Stimulated activated CD8-positive, alpha-beta memory T cell treated with anti-CD3 and anti-CD28 coated beads, Interleukin-12 subunit alpha, Interleukin-12 subunit beta, amount 100 ng/mL, for 24 hours (primary cell): ENCODE results near the gene CHN2.

ENCODE experiments used
- DNase-seq: peaks from one replicate; pipeline ENCODE4 v3.0.0-alpha.2; 2020; ENCODE audit errors: extremely low read depth

Gene CHN2

DNA sequence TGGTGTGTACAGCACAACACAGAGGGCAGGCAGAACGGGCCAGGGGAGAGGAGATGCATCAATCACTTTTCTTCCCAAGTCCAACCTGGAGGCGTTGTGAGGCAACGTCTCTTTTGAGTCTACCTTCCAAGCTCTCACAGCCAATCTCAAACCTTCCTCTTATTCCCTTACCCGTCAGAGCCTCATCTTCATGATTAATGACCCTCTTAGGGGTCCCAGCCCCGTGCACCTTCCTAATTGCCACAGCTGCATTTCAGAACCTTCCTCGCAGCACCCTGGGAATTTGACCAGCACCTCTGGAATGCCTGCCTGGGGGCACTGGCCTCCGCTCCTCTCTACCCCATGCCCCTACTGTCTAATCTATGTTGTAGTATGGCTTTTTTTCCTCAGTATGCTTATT is 199.7 kb downstream of the CHN2 start:
- no peak for DNase-seq

DNA sequence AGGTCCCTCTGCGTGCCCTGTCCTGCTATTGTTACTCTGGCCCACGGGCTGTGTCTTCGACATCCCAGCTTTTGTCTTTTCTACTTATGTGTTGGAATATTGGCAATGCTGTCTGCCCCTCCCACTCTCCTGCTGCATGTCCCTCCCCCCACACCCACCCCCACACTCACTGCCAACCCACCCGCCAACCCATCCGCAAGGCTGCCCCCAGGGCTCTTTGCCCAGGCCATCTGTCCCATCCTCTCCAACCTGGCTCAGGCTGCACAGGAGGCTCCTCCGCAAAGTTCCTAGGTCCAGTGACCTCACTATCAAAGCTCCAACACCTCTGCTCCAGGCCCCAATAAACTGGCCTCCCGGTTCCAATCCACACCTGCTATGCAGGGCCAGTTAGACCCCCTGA is 202.0 kb downstream of the CHN2 start:
- DNase-seq: no peak

DNA sequence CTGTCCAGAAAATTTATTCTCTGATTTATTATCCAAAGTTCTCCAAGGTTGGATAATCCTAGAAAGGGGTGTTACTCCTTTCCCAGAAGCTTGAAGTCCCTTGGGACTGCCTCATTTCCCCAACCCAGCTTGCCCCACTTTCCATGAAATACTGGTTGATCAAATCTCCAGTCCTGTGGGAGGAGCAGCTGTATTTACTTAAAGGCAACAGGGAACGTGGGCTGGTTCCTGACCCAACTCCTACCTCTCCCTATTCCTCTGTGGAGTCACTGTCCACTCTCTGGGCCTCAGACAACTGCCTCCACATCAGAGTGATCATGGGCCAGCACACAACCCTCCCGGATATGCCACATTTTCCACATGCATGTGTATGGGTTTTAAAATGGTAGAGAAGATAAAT is 202.8 kb downstream of the CHN2 start:
- no peak for DNase-seq

DNA sequence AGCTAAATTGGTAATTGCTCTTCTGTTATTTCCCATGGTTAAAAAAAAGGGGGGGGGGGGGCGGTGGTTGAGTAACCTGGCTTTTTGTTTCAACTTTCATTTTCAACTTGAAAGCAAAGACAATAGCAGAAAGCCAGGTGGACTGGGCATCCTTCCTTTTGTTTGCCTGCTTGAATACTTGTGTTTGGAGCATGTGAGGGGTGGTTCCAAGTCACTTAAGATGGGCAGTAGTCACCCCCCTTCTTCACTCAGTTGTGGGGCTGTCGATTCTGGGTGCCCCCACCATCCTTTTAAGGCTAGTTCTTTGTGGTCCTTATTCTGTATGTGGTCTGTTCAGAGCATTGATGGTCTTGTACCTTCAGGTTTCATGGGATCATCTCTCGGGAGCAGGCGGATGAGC is 203.4 kb downstream of the CHN2 start:
- no peak for DNase-seq

DNA sequence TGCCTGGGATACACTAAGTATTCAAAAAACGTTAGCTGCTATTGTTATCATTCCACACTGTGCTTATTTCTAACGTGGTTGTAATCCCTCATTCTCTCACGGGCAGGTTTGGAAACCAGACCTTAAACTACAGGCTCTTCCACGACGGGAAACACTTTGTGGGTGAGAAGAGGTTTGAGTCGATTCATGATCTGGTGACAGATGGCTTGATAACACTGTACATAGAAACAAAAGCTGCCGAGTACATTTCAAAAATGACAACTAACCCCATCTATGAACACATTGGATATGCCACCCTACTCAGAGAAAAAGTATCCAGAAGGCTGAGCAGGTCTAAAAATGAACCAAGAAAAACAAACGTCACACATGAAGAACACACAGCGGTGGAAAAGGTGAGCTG is 205.9 kb downstream of the CHN2 start:
- no peak for DNase-seq

DNA sequence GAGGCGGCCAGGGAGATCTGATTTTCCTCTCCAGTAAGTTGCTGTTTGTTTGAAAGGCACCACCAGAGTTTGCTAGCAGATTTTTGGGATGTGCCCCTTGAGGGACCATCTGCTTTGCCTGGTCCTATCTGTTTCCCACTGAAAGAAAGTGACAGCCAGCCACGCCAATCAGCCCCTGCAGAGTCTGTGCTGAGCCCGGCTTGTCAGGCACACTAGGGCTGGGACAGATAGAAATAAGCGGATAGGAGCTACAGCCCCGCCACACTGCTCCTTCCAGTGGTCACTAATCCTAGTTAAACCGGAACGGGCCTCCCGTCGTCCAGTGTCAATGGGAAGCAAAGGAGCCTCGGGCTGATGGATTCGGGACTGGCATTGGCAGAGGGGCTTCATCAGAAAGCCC is 207.2 kb downstream of the CHN2 start:
- no peak for DNase-seq

DNA sequence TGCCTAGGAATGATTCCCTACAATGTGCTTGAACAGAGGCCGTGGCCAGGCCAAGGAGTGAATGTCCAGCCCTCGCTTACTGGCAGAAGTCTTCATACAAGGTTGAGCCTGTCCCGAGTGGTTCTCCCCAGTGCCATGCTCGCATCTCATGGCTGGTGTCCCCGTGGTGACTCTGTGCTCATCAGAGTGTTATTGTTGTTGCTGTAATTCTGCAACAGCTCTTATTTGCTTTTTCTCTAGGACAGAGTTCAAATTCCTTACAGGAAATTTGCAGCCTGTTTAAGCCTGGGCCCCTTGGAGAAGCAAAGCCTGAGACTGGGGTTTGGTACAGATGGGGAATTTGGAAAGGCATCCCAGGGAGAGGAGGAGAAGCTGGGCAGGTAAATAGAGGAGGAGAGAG is 211.3 kb downstream of the CHN2 start:
- no peak for DNase-seq

DNA sequence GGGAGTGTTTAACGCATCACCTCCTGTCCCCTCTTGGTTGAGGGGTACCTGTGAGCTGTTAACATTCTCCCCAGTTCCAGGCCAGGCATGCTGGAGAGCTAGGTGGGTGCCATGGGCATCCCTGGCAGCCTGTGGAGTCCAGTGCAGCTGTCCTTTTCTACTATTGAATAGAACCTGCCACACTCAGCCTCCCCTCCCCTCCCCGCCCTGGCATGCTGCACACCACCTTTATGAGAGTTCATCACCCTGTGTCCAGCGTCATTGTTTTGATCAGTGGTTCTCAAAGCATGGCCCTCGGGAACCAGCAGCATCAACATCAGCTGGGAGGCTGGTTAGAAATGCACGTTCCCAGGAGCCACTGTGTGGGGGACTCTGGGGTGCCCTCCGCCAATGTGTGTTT is 211.8 kb downstream of the CHN2 start:
- no peak for DNase-seq

DNA sequence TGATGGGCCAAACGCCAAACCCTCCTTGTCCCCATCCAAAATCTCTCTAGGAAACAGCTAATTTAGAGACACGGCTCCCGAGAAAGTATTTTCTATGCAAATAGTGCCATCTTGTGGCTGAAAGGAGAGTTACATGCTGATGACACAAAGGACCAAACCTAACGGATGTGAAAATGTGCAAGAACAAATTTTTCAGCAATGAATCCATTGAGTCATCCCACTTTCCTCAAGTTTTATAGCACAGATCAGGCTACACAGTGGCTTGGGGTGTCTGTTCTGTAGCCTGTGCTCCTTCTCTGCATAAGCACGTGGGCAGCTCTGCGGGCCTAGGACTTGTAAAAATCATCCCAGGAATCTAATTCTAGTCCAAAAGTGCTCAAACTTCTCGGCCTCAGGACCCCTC is 214.3 kb downstream of the CHN2 start:
- no peak for DNase-seq

DNA sequence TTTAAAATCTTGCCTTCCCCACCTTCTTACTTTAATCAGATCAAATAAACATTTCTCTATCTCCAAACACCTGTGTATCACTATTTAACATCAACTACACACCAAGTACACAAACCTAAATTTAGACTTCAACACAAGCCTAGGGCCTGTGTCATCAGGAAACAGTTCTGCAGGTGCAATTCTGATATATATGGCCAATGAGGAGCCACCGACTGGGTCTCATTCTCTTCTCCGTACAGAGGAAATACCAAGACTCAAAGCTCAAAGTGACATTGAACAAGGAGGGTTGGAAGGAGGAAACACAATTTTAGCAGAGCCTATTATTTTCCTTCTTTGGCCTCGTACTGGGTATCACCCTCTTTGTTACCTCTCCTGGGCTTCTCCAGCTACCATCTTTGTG is 216.4 kb downstream of the CHN2 start:
- no peak for DNase-seq

DNA sequence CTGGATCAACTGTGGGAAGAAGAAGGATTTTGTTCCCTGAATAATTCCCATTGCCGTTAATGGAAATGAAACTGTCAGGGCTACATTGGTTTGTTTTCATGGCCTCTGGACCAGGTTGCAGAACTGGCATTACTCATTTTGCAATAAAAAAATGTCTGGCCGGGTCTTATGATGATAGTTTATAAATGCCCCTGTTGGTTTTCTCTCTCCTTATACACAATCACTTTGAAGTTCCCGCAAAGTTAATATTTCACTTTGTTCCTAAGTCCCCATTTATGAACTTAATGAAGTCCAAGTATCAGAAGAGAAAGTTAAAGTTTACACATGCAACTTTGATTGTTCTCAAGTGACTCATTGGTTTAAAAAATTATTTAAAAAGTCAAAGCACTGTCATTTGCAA is 218.3 kb downstream of the CHN2 start:
- DNase-seq: no peak

DNA sequence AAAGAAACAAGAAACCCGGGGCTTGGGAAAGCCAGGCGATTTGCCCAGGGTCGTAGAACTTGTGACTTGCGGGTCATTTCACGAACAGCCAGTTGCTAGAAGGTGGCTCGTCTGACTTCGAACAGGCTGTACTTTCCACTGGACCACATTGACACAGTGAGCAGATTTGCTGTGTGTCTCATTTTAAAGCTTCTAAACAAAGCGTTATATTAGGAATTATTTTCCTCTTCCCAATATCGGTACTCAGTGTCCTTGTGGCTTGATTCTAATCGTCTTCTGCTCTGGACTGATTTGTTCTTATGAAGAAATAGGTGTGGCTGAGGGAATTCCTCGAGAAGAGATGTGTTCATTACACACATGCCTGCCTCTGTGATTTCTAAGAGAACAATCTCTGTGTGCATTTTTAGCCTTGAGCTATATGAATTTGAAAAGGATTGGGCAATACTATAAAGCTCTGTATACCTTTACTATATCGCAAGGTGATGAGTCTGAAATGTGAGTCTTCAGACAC is 219.1 kb downstream of the CHN2 start:
- no peak for DNase-seq

DNA sequence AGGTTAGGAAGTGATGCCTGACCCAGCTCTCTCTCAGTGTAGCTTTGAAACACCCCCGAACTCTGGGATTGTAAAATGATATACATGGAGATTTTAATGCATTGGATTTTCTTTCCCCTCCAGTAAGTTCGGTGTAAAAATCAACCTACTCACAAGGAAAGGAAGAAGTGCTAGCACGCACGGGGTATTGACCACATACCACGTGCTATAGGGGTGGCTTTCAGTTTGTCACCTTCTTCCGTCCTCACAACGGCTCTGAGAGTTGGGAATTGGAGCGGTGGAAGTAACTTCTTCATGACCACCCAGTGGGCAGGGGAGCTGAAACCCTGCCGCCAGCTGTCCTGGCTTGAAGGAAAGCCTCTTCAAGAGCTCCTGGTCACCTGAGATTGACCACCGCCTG is 219.6 kb downstream of the CHN2 start:
- DNase-seq: no peak

DNA sequence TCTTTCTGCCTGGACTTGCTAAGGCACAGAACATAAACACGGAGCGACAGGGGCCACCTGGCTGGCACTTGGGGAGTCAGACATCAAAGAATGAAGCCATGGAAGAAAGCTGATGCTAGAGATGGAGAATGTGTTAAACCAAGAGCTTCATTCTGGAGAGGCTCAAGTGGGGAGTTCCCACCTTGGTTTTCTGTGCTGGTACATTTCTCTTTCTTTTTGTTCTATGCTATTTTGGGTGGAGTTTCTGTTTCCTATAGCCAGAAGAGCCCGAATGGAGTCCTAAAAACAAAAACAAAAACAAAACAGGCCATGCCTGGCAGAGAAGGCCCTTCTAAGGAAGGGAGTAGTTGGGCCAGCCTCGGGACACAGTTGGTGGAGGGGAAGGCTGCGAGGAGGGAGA is 220.6 kb downstream of the CHN2 start:
- DNase-seq: no peak

DNA sequence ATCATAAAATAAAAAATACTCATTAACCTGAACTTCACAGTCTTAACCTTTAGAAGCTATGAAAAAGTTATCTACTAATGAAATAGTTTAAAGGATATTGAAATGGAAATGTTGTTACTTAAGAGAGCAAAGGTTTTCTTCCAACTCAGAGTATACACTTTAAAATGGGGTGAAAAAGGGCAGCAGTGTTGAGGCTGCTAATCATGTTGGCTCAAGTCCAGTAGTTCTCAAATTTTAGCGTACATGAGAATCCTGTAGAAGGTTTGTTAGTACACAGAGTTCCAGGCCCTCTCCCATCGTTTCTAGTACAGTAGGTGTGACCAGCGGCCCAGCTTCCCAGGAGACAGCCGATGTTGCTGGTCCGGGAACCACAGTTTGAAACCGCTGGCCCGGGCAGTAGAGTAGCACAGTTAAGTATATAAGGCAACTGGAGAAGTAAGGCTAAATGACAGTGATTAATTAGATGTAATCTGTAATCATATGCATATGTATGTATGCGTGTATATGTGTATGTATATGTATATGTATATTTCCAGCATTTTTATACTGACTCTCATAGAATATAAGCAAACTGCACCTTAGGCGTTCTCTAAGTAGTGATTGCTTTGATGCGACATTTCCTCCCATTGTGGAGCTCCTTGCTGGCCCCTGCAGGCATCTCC is 221.8 kb downstream of the CHN2 start:
- no peak for DNase-seq

DNA sequence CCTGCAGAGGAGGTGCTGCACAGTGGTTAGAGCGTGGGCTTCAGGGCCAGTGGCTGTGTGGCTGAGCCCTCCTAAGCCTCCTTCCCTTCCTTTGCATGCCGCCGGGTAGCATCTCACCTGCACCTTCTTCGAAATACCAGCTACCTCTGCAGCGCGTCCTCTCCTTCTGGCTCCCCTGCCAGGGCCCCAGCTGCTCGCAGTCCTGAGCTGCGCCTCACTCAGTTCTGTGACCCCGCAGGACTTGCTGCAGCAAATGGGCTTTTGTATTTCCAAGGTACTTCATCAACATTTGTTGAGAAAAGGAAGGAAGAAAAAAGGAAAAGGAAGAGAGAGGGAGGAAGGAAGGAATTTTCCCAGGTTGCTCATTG is 222.3 kb downstream of the CHN2 start:
- DNase-seq: no peak

DNA sequence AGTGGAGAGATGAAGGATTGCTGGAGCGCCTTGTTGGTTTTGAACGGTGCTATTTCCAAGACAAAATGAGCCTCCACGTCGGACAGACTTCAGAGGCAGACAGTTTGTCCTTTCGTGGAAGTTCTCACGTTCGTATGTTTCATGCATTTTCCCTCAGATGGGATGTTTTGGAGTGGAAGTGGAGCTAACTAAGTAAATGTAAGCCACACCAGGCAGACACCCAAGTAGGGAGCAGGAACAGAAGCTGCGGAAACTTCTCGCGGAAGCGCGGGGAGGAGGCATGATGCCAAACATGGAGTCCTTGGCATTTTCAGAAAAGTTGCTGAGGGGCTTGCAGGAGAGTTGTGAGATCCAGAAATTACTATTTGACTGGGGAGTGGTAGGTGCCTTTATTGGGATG is 223.5 kb downstream of the CHN2 start:
- DNase-seq: no peak

DNA sequence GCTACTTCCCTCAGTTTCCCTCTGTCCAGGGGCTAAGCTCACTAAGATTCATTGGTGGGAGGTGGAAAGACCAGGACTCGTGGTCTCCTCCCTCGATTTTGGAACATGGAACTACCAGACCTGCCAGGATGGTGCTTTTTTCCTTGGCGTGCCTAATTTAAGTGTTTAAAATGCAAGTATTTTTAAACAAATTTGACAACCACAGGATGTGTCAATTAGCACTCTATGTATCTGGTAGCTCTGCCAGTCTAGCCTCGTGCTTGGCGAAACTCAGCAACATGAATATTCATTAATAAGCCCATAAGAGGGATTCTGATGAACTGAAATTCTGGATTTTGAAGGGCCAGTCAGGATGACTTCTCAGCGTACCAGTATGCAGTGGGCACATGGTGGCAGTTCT is 224.1 kb downstream of the CHN2 start:
- no peak for DNase-seq

DNA sequence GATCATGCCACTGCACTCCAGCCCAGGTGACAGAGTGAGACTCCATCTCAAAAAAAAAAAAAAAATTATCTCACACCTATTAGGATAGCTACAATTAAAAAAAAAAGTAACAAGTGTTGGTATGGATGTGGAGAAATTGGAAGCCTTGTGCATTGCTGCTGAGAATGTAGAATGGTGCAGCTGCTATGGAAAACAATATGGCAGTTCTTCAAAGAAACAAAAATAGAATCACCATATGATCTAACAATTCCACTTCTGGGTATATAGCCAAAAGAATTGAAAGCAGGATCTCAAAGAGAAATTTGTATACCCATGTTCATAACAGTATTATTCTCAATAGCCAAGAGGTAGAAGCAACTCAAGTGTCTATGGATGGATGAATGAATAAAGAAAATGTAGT is 225.4 kb downstream of the CHN2 start:
- no peak for DNase-seq

DNA sequence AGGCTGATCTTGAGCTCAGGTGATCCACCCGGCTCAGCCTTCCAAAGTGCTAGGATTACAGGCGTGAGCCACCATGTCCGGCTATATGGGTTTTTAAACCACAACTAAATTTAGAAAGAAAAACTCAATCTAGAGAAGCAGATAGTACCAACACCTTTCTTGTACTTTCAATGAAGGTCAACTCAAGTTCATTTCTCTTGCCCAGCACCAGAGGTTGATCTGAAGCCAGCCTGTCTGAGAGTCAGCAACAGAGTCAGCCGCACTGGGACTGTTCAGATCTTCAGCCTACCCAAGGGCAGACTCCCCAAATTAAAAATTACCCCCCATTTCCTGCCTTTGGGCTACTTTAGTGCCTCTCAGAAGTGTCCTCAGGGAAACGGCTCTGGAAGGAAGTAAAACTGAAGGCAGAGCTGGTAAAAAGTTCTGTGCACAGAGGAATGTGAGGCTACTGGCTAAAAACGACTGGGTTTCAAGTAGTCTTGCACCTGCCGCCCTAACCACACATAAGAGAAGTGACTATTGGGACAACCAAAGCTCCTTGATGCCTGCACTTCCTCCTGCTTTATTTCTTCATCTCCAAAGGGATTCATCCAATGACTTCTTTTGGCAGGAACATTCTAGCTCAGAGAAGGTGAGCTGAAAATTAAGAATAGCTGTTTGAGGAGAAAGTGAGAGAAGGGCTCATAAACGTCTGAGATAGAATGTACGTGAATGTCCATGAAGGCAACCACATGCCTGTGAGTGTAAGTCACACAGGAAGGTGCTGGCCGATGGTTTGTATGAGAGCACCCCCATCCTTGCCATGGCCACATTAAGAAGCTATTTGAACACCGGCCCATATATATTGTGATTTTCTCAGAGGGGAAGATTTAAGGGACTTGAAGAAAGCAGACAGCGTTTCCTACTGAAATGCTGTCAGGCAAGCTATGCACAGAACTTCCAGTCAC is 226.7 kb downstream of the CHN2 start:
- DNase-seq: no peak

DNA sequence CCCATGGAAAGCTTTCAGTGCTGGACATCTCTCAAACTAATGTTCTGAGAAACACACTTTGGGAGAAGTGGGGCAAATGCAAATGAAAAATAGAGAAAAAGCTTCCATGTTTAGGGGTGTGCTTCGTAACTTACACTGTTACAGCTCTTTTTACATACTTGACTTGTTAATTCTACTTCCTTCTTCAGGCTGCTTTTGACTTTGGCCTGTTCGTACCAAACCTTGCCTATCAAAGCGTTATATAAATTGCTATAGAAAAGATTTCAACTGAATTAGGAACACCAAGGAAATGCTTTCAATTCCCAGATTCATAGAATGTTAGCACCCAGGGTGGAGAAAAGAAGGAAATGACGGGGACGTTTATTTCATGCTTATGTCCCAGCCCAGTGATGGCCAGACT is 228.3 kb downstream of the CHN2 start:
- no peak for DNase-seq

DNA sequence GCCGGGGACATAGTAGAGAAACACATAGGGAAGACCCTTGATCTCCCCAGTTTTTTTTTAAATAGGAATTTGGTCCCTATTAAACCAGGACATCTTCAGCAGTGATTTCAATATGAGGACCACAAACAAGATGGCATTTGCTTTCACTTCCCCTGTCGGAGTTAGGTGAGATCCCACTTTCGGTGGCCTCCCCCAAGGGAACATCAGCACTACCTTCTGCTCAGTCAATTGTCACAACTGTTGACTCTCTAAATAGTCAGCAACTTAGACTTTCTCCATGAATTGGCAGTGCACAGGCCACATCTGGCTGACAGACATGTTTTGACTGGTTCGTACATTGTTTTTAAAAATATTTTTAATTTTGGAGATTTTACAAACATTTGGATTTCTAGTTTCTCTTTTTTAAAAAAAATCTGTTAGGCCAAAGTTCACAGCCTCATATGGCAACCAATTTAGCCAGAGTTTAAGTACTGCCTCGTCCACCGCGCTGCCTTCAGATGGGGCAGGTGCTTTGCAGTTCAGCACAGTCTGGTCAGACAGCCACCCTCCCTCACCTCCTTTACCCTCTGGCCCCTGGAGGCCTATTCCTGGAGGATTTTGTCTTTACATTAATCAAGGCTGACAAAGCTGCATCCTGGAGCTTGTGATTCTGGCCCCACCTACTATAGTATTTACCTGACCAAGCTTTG is 229.9 kb downstream of the CHN2 start:
- DNase-seq: no peak

DNA sequence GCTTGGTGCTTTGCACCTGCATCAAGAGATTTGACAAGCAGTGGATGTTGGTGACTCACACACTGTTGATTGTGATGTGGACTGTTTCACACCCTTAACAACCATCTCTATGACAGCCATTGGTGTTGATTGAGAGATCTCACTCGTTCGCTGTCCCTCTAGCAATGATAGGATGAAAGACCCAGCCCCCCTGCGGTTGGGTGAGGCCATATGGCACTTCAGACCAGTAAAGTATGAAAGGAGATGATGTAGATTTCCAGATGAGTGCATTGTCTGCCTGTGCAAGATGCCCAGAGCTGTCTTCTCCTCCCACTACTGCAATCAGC is 230.4 kb downstream of the CHN2 start:
- no peak for DNase-seq
